A673 (cell line): ENCODE data around the gene FAM168B.

Source experiments
- CTCF ChIP-seq: fragments of 300-800, 200-600 bp; sonication (generic); conservative IDR thresholded peaks from 2 replicates; pipeline ENCODE4 v1.5.1; 2017; ENCODE audit warnings: low read depth, mild to moderate bottlenecking, antibody characterized with exemption, low read length, moderate library complexity, mixed read lengths
- EZH2 ChIP-seq: fragments of 200-600 bp; sonication (generic); IDR thresholded peaks from 2 replicates; pipeline ENCODE4 v1.6.1; 2017; ENCODE audit warnings: borderline replicate concordance, low read depth, mild to moderate bottlenecking, mixed read lengths, antibody characterized with exemption, low read length; ENCODE audit not compliant: poor library complexity, severe bottlenecking

DNA sequence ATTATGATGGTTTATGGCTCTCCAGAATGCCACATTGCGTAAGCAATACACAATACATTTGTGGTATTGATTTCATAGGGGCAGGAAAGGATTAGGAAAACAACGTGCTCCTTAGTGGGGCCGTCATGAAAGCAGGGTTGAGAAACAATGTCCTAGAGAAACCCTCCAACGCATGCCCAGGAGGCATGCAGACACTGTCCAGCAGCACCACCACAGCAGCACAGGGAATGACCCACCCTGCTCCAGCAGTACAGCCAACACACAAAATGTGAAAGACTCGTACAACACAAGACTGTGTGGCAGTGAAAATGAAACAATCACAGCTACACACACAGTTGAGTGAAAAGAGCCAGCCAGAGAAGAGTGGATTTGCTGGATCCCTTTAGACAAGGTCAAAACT, 66.3 kb downstream of the FAM168B start:
- TF ChIP-seq EZH2: no peak
- TF ChIP-seq CTCF: no peak
